ENCODE results near the gene KIAA0319L.

DNA sequence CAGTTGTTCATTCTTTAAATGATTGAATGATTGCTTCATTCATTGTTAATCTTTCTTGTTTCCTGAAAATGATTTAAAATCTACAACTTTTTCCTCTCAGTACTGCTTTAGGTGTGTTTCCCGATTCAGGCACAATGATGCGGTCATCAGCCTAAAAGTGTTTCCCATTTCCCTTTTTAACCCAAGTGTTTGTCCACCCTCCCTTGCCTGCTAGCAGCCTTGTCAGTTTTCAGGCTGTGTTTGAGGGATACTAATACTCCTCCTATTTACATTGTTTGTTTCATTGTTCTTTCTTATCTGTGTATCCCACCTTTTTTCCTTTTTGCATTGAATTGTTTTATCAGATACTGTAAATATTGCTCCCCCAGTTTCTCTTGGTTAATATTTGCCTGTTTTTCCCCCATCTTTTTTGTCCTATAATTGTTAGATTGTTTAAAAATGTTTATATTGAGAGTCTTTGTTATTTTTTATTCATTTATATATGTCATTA, 131.1 kb downstream of the KIAA0319L start:
- TF ChIP-seq, protein P1, sequence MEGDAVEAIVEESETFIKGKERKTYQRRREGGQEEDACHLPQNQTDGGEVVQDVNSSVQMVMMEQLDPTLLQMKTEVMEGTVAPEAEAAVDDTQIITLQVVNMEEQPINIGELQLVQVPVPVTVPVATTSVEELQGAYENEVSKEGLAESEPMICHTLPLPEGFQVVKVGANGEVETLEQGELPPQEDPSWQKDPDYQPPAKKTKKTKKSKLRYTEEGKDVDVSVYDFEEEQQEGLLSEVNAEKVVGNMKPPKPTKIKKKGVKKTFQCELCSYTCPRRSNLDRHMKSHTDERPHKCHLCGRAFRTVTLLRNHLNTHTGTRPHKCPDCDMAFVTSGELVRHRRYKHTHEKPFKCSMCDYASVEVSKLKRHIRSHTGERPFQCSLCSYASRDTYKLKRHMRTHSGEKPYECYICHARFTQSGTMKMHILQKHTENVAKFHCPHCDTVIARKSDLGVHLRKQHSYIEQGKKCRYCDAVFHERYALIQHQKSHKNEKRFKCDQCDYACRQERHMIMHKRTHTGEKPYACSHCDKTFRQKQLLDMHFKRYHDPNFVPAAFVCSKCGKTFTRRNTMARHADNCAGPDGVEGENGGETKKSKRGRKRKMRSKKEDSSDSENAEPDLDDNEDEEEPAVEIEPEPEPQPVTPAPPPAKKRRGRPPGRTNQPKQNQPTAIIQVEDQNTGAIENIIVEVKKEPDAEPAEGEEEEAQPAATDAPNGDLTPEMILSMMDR (IDR thresholded peaks at IDR 0.05), result no peak
- TF ChIP-seq ZFX (IDR thresholded peaks at IDR 0.05; ENCODE audit: borderline replicate concordance), result no peak

All from 22Rv1 (cell line).